ENCODE data around the gene RPP30. TPM values are rescaled to one million over a fixed set of nuclear protein-coding genes. Genes with fewer than 3 reads are reported as not detected.

Gene RPP30
- total RNA-seq, 1 experiment from 2014 or later: 36.6 TPM

DNA sequence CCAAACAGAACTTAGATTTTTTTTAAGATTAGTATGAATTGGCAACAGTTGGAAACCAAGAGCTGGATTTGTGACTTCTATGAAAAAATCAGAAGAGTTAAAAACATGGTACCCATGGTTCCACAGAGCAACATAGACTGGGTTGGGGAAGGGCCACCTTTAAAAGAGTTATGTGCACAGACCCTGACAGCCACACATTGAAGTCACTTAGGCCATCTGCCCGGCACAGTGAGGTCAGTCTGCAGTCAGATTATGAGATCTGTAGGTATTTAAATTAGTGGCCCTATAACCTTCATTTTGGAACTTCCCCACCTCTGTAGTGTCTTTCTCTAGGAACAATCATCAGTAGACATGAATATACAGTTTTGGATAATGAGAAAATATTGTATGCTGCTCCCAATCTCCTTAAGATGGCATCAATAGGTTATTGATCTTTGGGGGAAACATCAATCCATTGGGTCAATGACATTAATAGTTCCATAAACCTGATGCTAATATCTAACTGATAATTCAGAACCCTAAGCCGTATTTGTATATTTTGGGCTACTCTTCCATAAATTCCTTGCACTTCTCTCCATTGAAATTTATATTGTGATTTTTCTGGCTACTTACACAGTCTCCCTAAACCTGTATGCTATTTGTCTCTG, 42.1 kb downstream of the RPP30 start:
- intact Hi-C loops (cut with micrococcal nuclease; ENCODE audit: unreplicated experiment): loop anchor here (5.0 to 10.0 kb wide), 3 partner anchors 58 to 131 kb away; no protein-coding TSS in a partner anchor
- DNase-seq: no peak
- CTCF ChIA-PET: no interaction called here
- no TSS peak for BruUV-seq (replicated peaks)
- Mint-ChIP-seq H3K27me3 (ENCODE audit: unreplicated experiment) (no peaks in the 10 kb centered on the region), H3K4me3 (ENCODE audit: low read depth, unreplicated experiment) (no peak overlapping the region), H3K36me3 (ENCODE audit: insufficient read depth, unreplicated experiment) (no peaks in the 10 kb centered on the region), H3K27ac (ENCODE audit: unreplicated experiment) (no peak overlapping the region), H3K9me3 (ENCODE audit: low read depth, unreplicated experiment) (no peaks in the 10 kb centered on the region), H3K4me1 (ENCODE audit: low read depth, unreplicated experiment) (no peaks in the 10 kb centered on the region)
- TF ChIP-seq, protein P1, sequence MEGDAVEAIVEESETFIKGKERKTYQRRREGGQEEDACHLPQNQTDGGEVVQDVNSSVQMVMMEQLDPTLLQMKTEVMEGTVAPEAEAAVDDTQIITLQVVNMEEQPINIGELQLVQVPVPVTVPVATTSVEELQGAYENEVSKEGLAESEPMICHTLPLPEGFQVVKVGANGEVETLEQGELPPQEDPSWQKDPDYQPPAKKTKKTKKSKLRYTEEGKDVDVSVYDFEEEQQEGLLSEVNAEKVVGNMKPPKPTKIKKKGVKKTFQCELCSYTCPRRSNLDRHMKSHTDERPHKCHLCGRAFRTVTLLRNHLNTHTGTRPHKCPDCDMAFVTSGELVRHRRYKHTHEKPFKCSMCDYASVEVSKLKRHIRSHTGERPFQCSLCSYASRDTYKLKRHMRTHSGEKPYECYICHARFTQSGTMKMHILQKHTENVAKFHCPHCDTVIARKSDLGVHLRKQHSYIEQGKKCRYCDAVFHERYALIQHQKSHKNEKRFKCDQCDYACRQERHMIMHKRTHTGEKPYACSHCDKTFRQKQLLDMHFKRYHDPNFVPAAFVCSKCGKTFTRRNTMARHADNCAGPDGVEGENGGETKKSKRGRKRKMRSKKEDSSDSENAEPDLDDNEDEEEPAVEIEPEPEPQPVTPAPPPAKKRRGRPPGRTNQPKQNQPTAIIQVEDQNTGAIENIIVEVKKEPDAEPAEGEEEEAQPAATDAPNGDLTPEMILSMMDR (IDR thresholded peaks at IDR 0.05; ENCODE audit: unreplicated experiment): no peak

DNA sequence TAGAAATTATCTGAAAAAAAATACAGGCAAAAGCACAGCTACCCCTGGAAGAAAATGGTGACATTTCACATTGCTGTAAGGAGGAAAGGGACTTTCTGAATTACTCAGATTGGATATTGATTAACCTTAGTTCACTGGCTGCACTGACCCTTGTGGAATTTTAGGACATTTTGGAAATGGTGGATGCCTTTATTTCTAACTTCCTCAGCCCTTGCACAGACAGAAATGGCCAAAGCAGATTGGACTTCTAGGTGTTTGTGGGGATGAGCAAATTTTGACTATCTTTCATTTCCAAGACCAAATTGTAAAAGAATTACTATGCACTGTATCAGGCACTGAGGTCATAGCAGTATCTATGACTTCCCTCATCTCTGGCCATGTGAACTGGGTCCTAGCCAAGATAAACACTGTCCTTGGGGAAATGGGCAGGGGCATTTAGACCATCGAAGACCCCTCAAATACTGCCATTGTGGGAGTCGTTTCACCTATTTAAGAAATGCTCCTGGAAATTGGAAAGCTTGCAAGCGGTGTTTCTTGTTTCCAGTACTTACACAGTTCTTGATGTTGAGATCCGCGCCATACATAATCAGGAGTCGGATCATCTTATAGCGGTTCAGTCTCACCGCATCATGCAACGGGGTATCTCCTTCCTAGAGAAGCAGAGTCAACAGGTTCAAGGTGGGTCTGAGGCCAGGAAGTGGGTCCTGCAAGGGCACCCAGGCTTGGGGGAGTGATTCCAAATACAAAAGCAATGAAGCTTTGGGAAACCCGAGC, 43.4 kb downstream of the RPP30 start:
- no peak overlapping the region for H3K4me3 Mint-ChIP-seq (ENCODE audit: low read depth, unreplicated experiment)
- TF ChIP-seq, protein P1 (IDR thresholded peaks at IDR 0.05; ENCODE audit: unreplicated experiment): no peak
- CTCF ChIA-PET: interaction anchor here (0.5 kb wide), 1 partner anchor 27 kb away, joined by 5 read pairs; no protein-coding TSS in a partner anchor
- H3K27me3 Mint-ChIP-seq (ENCODE audit: unreplicated experiment): no peaks in the 10 kb centered on the region
- BruUV-seq (replicated peaks): no TSS peak
- H3K36me3 Mint-ChIP-seq (ENCODE audit: insufficient read depth, unreplicated experiment): peaks cover 3% of the 10 kb centered on the region
- no peaks in the 10 kb centered on the region for H3K9me3 Mint-ChIP-seq (ENCODE audit: low read depth, unreplicated experiment)
- intact Hi-C loops (cut with micrococcal nuclease; ENCODE audit: unreplicated experiment): loop anchor here (5.0 to 10.0 kb wide), 3 partner anchors 57 to 130 kb away; no protein-coding TSS in a partner anchor
- no peak overlapping the region for H3K27ac Mint-ChIP-seq (ENCODE audit: unreplicated experiment)
- DNase-seq: no peak
- peaks cover 6% of the 10 kb centered on the region for H3K4me1 Mint-ChIP-seq (ENCODE audit: low read depth, unreplicated experiment)

- H3K27ac Mint-ChIP-seq (ENCODE audit: unreplicated experiment): no peak overlapping the region
- TF ChIP-seq, protein P1 (IDR thresholded peaks at IDR 0.05; ENCODE audit: unreplicated experiment): no peak
These were observed 43.9 kb downstream of the RPP30 start for GRCh38 chr10:90915766-90916075.

DNA sequence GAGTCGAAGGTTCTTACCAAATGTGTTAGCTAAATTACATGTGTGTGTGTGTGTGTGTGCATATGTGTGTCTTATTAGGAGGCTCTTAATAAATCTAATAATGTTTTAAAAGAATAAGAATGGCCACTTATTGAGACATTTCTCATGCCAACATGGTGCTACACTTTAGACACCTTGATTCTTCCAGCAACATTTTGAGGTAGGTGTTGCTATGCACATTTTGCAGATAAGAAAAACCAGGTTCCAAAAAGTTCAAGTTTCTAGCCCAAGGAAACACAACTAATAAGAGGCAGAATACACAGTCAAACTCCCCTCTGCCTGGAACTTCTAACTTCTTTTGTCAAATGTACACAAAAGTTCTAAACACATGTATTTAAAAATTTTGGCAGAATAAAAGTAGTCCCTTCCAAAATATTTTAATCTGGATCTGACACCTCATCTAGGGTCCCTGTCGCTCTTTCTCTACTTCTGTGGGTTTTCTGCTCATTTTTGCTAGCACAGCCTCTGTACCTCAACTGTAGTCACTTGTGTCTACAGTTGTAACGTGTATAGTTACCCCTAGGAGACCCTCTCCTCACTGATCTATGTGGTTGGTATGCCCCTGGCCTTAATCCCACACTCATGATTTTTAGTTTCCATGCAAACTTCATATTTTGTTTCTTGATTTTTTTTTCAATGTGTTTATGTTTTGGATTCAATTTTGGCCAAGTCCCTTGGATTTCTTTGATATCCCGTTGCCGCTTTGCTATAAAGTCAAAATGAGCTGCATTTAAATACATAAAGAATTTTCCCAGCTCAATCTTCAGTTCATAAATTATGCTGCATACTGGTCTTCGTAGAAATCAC, 44.8 kb downstream of the RPP30 start:
- Mint-ChIP-seq H3K36me3 (ENCODE audit: insufficient read depth, unreplicated experiment) (peaks cover 11% of the 10 kb centered on the region), H3K4me3 (ENCODE audit: low read depth, unreplicated experiment) (no peak overlapping the region), H3K27me3 (ENCODE audit: unreplicated experiment) (no peaks in the 10 kb centered on the region), H3K27ac (ENCODE audit: unreplicated experiment) (no peak overlapping the region), H3K4me1 (ENCODE audit: low read depth, unreplicated experiment) (peaks cover 10% of the 10 kb centered on the region), H3K9me3 (ENCODE audit: low read depth, unreplicated experiment) (no peaks in the 10 kb centered on the region)
- CTCF ChIA-PET: no interaction called here
- intact Hi-C loops (cut with micrococcal nuclease; ENCODE audit: unreplicated experiment): loop anchor here (10.0 kb wide), 2 partner anchors 88 to 128 kb away; no protein-coding TSS in a partner anchor
- TF ChIP-seq, protein P1 (IDR thresholded peaks at IDR 0.05; ENCODE audit: unreplicated experiment): no peak
- DNase-seq: no peak
- no TSS peak for BruUV-seq (replicated peaks)

More at GRCh38 chr10:90915766-90916075, 43.9 kb downstream of the RPP30 start:
- Mint-ChIP-seq H3K4me3 (ENCODE audit: low read depth, unreplicated experiment) (no peak overlapping the region), H3K27me3 (ENCODE audit: unreplicated experiment) (no peaks in the 10 kb centered on the region), H3K36me3 (ENCODE audit: insufficient read depth, unreplicated experiment) (peaks cover 6% of the 10 kb centered on the region), H3K4me1 (ENCODE audit: low read depth, unreplicated experiment) (peaks cover 10% of the 10 kb centered on the region), H3K9me3 (ENCODE audit: low read depth, unreplicated experiment) (no peaks in the 10 kb centered on the region)
- no TSS peak for BruUV-seq (replicated peaks)
- CTCF ChIA-PET: no interaction called here
- no peak for DNase-seq
- intact Hi-C loops (cut with micrococcal nuclease; ENCODE audit: unreplicated experiment): loop anchor here (10.0 kb wide), 2 partner anchors 89 to 129 kb away; no protein-coding TSS in a partner anchor
